DND-41 (cell line): Measurements from ENCODE around the gene YRDC.

Experiments
- CTCF ChIP-seq: IDR thresholded peaks from 2 replicates; pipeline ENCODE4 v1.5.1; 2012; ENCODE audit warnings: borderline replicate concordance, low read length, moderate library complexity, mild to moderate bottlenecking; ENCODE audit not compliant: poor library complexity, severe bottlenecking; ENCODE audit errors: extremely low read depth
- EZH2 ChIP-seq: IDR thresholded peaks from 3 replicates; pipeline ENCODE4 v1.6.1; 2012; ENCODE audit warnings: borderline replicate concordance, low read depth, mild to moderate bottlenecking, moderate library complexity, low read length, inconsistent platforms; ENCODE audit not compliant: severe bottlenecking

GRCh38 chr1:37845786-37846185, 37.8 kb upstream of the YRDC start:
- no peak for TF ChIP-seq CTCF
- TF ChIP-seq EZH2, result no peak
